ENCODE data around the gene ATG9B.

DNA sequence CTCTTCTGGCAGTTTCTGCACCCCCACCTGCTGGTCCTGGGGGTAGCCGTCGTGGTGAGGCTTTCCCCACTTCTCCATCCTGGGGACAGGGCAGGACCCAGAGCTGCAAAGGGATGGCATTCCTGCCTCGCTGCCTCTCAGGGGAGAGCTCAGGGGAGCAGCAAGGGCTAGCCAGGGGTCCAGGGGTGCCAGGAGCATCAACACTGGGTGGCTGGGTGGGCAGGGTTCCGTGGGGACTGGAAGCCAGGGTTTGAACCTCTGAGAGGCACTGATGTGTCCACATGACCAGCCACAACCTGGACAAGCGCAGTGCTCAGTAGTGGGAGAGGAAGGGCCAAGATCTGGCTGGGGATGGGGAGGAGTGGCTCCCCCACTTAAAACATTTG lies 9.6 kb upstream of the ATG9B start:
- TF ChIP-seq, protein P1, sequence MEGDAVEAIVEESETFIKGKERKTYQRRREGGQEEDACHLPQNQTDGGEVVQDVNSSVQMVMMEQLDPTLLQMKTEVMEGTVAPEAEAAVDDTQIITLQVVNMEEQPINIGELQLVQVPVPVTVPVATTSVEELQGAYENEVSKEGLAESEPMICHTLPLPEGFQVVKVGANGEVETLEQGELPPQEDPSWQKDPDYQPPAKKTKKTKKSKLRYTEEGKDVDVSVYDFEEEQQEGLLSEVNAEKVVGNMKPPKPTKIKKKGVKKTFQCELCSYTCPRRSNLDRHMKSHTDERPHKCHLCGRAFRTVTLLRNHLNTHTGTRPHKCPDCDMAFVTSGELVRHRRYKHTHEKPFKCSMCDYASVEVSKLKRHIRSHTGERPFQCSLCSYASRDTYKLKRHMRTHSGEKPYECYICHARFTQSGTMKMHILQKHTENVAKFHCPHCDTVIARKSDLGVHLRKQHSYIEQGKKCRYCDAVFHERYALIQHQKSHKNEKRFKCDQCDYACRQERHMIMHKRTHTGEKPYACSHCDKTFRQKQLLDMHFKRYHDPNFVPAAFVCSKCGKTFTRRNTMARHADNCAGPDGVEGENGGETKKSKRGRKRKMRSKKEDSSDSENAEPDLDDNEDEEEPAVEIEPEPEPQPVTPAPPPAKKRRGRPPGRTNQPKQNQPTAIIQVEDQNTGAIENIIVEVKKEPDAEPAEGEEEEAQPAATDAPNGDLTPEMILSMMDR (IDR thresholded peaks at IDR 0.05), result no peak
- TF ChIP-seq POLR2A (IDR thresholded peaks at IDR 0.05), result no peak
- TF ChIP-seq POLR2AphosphoS5 (IDR thresholded peaks at IDR 0.05), result no peak
